Measurements from ENCODE around the gene BNIPL.

The BNIPL gene

GRCh38 chr1:151010346-151010726, 26.1 kb upstream of the BNIPL start:
- no peak for DNase-seq (ENCODE audit: low spot score)

- no peak for DNase-seq (ENCODE audit: low spot score)
Observed at GRCh38 chr1:151011154-151011850, 25.1 kb upstream of the BNIPL start.

GRCh38 chr1:151012684-151013471, 23.5 kb upstream of the BNIPL start:
- DNase-seq (ENCODE audit: low spot score): no peak

GRCh38 chr1:151013518-151013917, 22.9 kb upstream of the BNIPL start:
- no peak for DNase-seq (ENCODE audit: low spot score)

GRCh38 chr1:151024540-151025146, 11.7 kb upstream of the BNIPL start:
- peak; percentile 90 for DNase-seq (ENCODE audit: low spot score)

GRCh38 chr1:151026460-151026859, 9.9 kb upstream of the BNIPL start:
- no peak for DNase-seq (ENCODE audit: low spot score)

GRCh38 chr1:151032164-151032563, 4.2 kb upstream of the BNIPL start:
- no peak for DNase-seq (ENCODE audit: low spot score)

- DNase-seq (ENCODE audit: low spot score): no peak
Observed at GRCh38 chr1:151035167-151035566, 1.2 kb upstream of the BNIPL start.

GRCh38 chr1:151037032-151037431, 646 bp downstream of the BNIPL start:
- no peak for DNase-seq (ENCODE audit: low spot score)

- no peak for DNase-seq (ENCODE audit: low spot score)
Observed at GRCh38 chr1:151039521-151039920, 3.1 kb downstream of the BNIPL start.

GRCh38 chr1:151043163-151043562, 6.8 kb downstream of the BNIPL start:
- no peak for DNase-seq (ENCODE audit: low spot score)

- peak; percentile 56 for DNase-seq (ENCODE audit: low spot score)
Observed at GRCh38 chr1:151047591-151047924, 11.2 kb downstream of the BNIPL start, which contains the start of gene C1orf56. Gene C1orf56 (plus strand): TSS chr1:151047751. CDS start chr1:151047848, 97 bp downstream.

GRCh38 chr1:151047925-151048644, 11.7 kb downstream of the BNIPL start:
- DNase-seq (ENCODE audit: low spot score): peak; percentile 64

GRCh38 chr1:151048645-151049032, 12.3 kb downstream of the BNIPL start:
- no peak for DNase-seq (ENCODE audit: low spot score)

GRCh38 chr1:151049458-151049857, 13.1 kb downstream of the BNIPL start:
- DNase-seq (ENCODE audit: low spot score): no peak

GRCh38 chr1:151050051-151050688, 13.8 kb downstream of the BNIPL start:
- no peak for DNase-seq (ENCODE audit: low spot score)

- DNase-seq (ENCODE audit: low spot score): no peak
Observed at GRCh38 chr1:151051356-151052009, 15.1 kb downstream of the BNIPL start.

- DNase-seq (ENCODE audit: low spot score): no peak
Observed at GRCh38 chr1:151054971-151055547, 18.7 kb downstream of the BNIPL start.

GRCh38 chr1:151055581-151055980, 19.2 kb downstream of the BNIPL start:
- no peak for DNase-seq (ENCODE audit: low spot score)

- peak; percentile 71 for DNase-seq (ENCODE audit: low spot score)
Observed at GRCh38 chr1:151056149-151056548, 19.8 kb downstream of the BNIPL start.

- no peak for DNase-seq (ENCODE audit: low spot score)
Observed at GRCh38 chr1:151058692-151059091, 22.3 kb downstream of the BNIPL start.

Data from CD4-positive, alpha-beta T cell treated with Interleukin-15 for 4 hours (primary cell).